GM21381 (cell line): ENCODE results near the gene DPPA3.
"Not testable (repeated sequence)": the region's sequence is repeated elsewhere in the genome, so short reads cannot be mapped to it uniquely, and the experiment has no call there.

ENCODE experiments used
- ATAC-seq: cut with Tn5 transposase; IDR thresholded peaks from one replicate; pipeline ENCODE4 v1.9.1; 2021; ENCODE audit warnings: mild to moderate bottlenecking, moderate library complexity; ENCODE audit not compliant: unreplicated experiment

Gene DPPA3

GRCh38 chr12:7711133-7711532 is at the start of gene DPPA3:
Gene DPPA3, plus strand, starts transcription at chr12:7711433. Its CDS starts 138 bp downstream, at chr12:7711571.
- no peak for ATAC-seq

DNA sequence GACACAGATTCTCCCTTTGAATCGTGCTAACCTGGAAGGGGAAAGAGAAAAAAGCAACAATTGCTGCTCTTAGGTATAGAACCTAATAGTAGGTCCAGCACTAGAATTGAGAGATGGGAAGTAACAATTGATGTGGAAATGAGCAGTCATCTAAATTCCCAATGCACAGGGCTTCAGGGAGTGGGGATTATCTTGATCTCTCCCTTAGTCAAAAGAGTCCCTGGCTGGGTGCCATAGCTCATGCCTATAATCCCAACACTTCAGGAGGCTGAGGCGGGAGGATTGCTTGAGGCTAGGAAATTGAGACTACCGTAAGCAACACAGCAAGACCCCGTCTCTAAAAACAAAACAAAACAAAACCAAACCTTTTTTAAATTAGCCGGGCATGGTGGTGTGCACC is 49.5 kb upstream of the DPPA3 start:
- no peak for ATAC-seq

- ATAC-seq = no peak
Observed at GRCh38 chr12:7666595-7666994, 44.6 kb upstream of the DPPA3 start.

DNA sequence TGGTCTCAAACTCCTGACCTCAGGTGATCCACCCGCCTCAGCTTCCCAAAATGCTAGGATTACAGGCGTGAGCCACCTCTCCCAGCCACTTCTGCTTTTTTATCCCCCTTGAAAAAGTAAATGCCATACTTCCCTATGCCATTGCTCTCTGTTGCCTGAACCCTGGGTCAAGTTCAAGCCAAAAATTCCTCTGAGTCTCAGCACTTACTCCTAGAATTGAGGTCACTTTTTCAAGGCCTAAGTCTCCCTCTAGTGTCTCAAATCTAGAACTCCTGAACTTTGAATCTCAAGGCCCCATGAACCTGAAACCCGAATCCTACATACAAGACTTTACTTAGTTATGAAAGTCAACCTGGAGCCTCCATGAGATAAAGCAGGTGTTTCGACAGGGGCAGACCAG is 44.1 kb upstream of the DPPA3 start:
- ATAC-seq = no peak

- ATAC-seq = no peak
Observed at GRCh38 chr12:7668171-7668570, 43.1 kb upstream of the DPPA3 start.

DNA sequence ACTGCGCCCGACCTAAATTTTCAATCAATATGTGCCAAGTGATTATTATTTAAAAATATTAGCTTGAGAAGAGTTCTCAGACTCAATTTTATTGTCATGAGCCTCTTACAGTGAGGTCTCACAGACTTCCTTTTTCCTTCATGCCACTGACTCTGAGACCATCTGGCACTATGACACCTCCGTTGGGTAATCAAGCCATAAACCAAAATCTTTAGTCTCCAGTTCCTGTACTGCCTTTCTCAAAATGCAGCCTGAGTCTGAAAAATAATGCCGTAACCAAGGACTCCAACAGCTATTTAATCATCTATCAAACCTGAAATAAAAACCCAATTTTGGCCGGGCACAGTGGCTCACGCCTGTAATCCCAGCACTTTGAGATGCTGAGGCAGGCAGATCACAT is 35.8 kb upstream of the DPPA3 start:
- ATAC-seq = not testable (repeated sequence)

DNA sequence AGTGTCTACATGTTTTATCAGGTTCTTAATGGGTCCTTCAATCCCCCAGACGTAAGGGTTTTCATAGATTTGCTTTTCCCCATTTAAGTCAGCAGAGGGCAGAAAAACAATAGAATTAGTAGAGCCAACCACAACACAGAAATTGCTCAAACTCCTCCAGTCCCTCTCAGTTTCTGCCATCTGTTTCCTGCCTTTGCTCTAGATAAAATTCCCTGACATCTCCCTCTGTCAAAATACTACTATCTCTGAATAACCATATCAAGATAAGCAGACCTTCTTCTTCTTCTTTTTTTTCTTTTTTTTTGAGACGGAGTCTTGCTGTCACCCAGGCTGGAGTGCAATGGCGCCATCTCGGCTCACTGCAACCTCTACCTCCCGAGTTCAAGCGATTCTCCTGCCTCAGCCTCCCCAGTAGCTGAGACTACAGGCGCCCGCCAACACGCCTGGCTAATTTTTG is 33.8 kb upstream of the DPPA3 start:
- not testable (repeated sequence) for ATAC-seq

GRCh38 chr12:7678744-7679143 is 32.5 kb upstream of the DPPA3 start:
- no peak for ATAC-seq

DNA sequence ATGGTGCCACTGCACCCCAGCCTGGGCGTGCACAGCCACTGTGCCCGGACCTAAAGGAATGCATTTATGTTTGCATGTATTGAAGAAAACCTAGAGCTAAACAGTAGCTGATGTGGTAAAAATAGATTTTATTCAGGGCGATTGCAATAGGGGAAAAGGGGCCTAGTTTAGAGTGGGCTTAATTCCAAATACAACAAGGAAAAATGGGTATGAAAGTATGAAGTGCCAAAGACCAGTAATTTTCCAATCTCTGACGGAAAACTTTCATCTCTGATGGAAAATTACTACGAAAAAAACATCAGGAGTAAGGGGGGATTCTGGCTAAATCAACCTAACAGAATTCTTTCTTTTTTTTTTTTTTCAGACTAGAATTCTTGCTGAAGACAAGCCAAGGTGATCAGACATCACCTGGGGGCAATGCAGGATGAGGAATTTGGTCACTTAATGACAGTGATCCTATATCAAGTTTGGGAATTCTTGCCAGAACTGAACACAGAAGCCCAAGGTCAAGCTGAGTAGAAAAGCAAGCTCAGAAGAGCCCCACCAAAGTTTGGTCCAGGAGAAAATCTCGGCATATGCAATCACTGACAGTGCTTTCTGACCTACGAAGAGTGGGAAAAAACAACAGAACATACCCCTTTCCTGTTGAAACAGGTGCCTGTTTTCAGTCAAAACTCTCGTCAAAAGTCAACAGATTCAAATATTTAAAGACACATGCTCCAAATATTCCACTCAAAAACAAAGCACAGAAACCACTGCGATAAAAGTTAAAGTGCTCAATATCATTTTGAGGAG is 31.8 kb upstream of the DPPA3 start:
- ATAC-seq = no peak

DNA sequence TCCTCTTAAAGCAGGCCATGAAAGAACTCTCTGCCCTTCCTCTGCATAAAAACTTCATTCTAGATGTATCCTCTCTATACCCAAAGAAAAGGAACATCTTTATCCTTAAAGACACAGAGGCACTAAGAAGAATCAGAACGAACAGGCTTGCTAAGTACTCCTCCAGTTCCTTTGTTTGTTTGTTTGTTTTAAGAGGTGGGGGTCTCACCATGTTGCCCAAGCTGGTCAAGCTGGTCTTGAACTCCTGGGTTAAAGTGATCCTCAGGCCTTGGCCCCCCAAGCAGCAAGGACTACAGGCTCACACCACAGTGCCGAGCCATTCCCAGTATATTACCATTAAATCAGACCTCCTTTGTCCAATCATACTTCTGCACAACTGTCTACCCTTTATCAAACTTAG is 29.7 kb upstream of the DPPA3 start:
- ATAC-seq = no peak

- ATAC-seq = no peak
Observed at GRCh38 chr12:7693793-7694192, 17.4 kb upstream of the DPPA3 start.

DNA sequence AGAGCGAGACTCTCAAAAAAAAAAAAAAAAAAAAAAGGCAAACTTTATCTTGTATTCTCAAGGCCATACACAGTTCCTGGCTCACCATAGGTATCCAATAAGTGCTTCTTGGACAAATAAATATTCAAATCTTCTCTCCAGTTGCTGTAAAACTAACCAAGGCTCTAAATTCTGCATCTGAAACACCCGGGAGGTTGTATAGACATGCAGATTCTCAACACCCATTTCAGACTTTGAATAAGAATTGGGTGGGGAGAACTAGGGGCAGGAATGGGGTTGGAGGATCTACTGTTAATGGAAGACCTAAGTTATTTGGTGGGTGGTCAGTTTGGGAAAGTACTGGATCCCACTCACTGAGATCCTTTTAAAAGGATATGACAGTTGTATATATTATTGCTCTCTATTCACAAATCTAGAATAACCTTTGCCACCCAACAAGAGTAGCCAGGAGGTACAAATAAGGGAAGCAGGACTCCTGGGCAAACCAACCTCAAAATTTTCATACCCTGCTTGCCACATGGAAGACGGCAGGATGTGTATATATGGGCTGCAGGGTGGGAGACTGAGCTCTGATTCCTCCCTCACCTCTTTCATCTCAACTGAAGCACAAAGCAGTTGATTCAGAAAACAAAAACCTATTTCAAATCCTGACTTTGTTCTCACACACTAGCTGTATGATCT is 16.5 kb upstream of the DPPA3 start:
- ATAC-seq = no peak

- ATAC-seq = no peak
Observed at GRCh38 chr12:7695237-7695560, 16.0 kb upstream of the DPPA3 start.

DNA sequence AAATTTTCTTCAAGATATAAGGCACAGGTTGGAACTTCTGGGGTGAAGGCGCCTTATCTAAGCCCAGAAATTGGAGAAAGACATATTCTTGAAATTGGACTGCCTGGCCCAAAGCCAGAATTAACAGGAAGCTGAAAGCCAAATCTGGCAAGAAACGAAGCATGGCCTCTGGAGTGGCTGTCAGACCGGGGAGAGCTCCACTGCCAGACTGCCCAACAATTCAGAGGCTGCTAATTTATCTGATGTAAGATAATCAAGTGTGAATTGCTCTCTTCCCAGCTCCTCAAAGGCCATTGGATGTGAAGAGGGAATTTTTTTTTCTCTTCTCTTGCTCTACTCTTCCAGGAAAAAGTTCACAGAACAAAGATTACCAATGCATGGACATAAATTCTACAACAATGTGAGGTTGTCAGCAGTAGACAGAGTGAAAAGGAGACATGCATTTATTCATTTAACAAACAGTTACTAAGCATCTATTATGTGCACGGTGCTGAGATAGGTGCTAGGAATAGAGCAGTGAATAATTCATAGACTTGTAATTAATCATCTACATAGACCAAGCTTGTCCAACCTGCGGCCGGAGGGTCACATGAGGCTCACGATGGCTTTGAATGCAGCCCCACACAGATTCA is 15.6 kb upstream of the DPPA3 start, which contains the start of gene GDF3:
GDF3 (minus strand) TSS at position 210 of the 632 bp plus-strand sequence; CDS start at position 163, 47 bp downstream.
- no peak for ATAC-seq

GRCh38 chr12:7705846-7706245 is 5.4 kb upstream of the DPPA3 start:
- no peak for ATAC-seq

DNA sequence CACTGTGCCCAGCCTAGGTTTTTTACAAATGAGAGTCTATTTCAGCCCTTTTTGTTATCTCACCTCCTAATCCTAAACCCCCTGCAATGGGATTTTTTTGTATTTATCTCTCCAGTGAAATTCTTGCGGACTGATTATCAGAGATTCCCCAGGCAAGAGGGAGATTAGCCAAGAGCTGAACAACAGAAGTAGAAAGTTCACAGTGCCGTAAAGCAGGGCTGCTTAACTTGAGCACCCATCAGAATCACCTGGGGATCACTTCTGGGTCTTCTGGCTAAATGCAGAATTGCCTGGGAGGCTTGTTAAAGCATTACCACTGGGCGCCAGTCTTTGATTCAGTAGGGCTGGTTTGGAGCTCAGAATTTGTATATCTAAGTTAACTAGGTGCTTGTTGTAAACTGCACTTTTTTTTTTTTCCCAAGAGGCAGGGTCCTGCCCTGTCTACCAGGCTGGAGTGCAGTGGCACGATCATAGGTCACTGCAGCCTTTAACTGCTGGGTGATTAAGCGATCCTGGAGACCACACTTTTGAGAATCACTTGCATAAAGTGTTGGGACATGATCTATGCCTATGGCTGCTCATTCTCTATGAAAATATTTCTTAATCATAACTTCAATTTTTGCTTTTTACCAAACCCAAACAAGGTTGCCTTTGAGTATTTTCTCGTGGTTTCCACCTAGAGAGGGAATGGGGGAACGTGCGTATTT is 1.1 kb upstream of the DPPA3 start:
- ATAC-seq = no peak

DNA sequence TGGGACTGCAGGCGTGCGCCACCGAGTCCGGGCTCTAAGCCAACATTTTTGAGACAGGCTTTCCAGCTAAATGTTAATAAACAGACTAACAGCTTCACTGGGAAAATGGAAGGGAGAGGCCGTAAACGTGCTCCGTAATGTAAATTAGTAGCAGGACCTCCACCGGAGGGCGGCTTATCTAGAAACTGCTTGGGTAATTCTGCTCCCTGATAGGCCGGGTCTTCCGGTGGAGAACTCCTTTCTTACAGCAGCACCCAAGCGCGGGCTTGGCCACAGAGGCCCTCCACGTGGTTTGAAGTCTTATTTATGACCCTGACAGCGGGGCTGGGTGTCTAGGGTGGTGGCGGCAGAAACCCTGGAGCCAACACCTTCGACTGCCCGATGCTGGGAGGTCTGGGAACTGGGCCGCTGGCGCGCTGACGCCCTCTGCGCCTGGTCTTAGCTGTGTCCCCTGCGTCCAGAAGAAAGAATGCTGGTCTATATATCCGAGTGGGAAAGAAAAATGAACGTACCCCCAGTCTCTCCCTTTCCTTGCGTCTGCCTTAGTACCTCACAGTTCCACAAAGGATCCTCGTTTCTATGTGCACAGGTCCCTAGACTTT is 1.7 kb downstream of the DPPA3 start:
- ATAC-seq = no peak

DNA sequence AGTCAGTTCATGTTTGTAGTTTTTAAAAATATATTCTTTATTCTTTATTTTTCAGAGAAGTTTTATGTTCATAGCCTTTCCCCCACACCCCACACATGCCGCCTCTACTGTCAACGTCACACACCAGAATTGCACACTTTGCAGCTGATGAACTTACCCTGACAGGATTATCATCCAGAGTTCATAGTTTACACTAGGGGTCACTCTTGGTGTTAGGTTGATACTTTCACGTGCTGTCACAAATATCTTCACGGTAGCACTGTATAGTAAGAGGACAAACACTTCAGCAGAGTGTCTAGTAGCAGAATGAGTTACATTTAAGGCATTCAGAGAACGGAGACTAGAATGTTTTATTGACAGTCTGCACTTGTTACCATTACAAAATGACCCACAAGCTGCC is 5.1 kb downstream of the DPPA3 start:
- ATAC-seq = no peak

DNA sequence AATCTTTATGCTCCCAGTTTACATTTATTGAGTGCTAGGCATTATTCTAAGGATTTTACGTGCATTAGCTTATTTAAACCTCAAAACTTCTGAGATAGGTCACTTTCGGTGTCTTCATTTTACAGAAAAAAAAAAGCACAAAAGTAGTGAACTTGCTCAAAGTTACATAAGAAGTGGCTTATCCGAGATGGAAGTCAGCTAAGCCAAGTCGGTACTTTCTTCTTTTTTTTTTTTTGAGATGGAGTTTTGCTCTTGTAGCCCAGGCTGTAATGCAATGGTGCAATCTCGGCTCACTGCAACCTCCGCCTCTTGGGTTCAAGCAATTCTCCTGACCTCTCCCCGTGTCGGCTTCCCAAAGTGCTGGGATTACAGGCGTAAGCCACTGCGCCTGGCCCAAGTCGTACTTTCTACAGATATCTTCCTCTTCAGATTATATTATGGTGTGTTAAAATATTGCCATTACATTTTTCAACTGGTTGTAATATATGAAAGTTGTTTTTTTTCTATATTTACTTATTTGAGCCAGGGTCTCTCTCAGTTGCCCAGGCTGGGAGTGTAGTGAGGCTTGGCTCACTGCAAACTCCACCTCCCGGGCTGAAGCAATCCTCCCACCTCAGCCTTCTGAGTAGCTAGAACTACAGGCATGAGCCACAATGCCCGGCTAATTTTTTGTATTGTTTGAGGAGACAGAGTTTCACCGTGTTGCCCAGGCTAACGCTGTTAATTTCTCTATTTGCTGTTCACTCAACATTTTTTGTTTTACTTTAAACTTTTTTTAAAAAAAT is 8.9 kb downstream of the DPPA3 start:
- no peak for ATAC-seq

DNA sequence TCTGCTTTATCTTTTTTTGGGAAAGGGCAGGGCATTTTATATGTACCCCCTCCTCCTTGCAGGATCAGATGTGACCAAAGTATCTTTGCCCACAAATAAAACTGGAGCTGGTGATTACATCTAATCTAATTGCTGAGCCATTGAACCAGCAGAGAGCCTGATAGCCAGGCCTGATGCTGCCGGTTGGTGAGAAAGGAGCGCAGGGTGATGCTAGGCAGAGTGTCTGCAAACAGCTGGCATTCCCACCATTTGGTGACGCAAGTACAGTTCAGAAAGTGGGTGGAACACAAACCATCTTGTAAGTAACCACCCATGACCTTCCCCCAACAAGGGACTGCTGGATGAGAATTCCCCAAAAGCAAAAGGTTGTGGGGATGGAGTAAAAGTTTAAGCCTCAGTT is 12.7 kb downstream of the DPPA3 start:
- ATAC-seq = no peak
